DMS114 treated with DMSO at 0.1 percent for 48 hours (cell line): Measurements from ENCODE around the gene CYP1A1.

ENCODE experiments used
- DNase-seq: peaks from one replicate; lab custom pipeline; 2025; ENCODE audit not compliant: unreplicated experiment; lab: John Stamatoyannopoulos, UW

Gene CYP1A1

GRCh38 chr15:74695597-74696397 is 29.5 kb downstream of the CYP1A1 start, which contains the start of gene EDC3:
Gene EDC3, minus strand, starts transcription at chr15:74696024. Its CDS starts 20,900 bp downstream, at chr15:74675124.
- DNase-seq, result peak; percentile 91

- no peak for DNase-seq
Observed at GRCh38 chr15:74692327-74692726, 33.0 kb downstream of the CYP1A1 start.

- no peak for DNase-seq
Observed at GRCh38 chr15:74683758-74684157, 41.6 kb downstream of the CYP1A1 start.

GRCh38 chr15:74682954-74683353 is 42.4 kb downstream of the CYP1A1 start:
- DNase-seq, result no peak

GRCh38 chr15:74680456-74680855 is 44.9 kb downstream of the CYP1A1 start:
- DNase-seq, result no peak

GRCh38 chr15:74676801-74677200 is 48.5 kb downstream of the CYP1A1 start:
- no peak for DNase-seq

- no peak for DNase-seq
Observed at GRCh38 chr15:74674161-74674560, 51.2 kb downstream of the CYP1A1 start.

GRCh38 chr15:74669627-74670026 is 55.7 kb downstream of the CYP1A1 start:
- DNase-seq, result no peak
